DND-41 (cell line): ENCODE data around the gene PDE4D.

Experiments used
- ATAC-seq: fragments of 200-7000 bp; cut with Tn5 transposase; 3 replicates; pipeline ENCODE4 v1.9.1; 2021; ENCODE audit warnings: low read depth; ENCODE audit not compliant: insufficient read depth
- DNase-seq: peaks from one replicate; pipeline ENCODE4 v3.0.0-alpha.2; 2020
- H2AFZ ChIP-seq: 2 replicates; pipeline ENCODE4 v1.6.0; 2012; ENCODE audit warnings: low read depth, low read length
- H3K27ac ChIP-seq: 2 replicates; pipeline ENCODE4 v1.5.1; 2012; ENCODE audit warnings: low read length, inconsistent platforms
- H3K27me3 ChIP-seq: fragments of 200-600 bp; sonication (generic); 2 replicates; pipeline ENCODE4 v1.6.0; 2012; ENCODE audit warnings: low read length, mild to moderate bottlenecking, inconsistent platforms; ENCODE audit not compliant: insufficient read depth, poor library complexity
- H3K36me3 ChIP-seq: 2 replicates; pipeline ENCODE4 v1.5.1; 2012; ENCODE audit warnings: low read length, inconsistent platforms; ENCODE audit not compliant: insufficient read depth
- H3K4me1 ChIP-seq: 2 replicates; pipeline ENCODE4 v1.5.1; 2012; ENCODE audit warnings: mild to moderate bottlenecking, low read length; ENCODE audit not compliant: insufficient read depth
- H3K4me2 ChIP-seq: 2 replicates; pipeline ENCODE4 v1.6.0; 2012; ENCODE audit warnings: mild to moderate bottlenecking, moderate library complexity, low read length, inconsistent platforms; ENCODE audit not compliant: insufficient read depth
- H3K4me3 ChIP-seq, 2 experiments: fragments of 200-600 bp in 1 of 2; shearing (Covaris generic) in 1 of 2; 2 replicates each; pipeline ENCODE4 v1.5.1; 2012 to 2016; ENCODE audit warnings: inconsistent platforms in 2 of 2, low read length in 2 of 2, mild to moderate bottlenecking in 2 of 2, low read depth in 1 of 2, moderate library complexity in 1 of 2
- H3K79me2 ChIP-seq: 2 replicates; pipeline ENCODE4 v1.6.0; 2012; ENCODE audit warnings: low read length, inconsistent platforms; ENCODE audit not compliant: insufficient read depth
- H3K9ac ChIP-seq: 2 replicates; pipeline ENCODE4 v1.6.0; 2012; ENCODE audit warnings: low read depth, mild to moderate bottlenecking, inconsistent platforms, low read length, moderate library complexity
- H3K9me3 ChIP-seq: 2 replicates; pipeline ENCODE4 v1.5.1; 2012; ENCODE audit warnings: low read length, moderate library complexity, mild to moderate bottlenecking, inconsistent platforms; ENCODE audit not compliant: insufficient read depth, severe bottlenecking
- H4K20me1 ChIP-seq: 2 replicates; pipeline ENCODE4 v1.6.0; 2012; ENCODE audit warnings: low read length; ENCODE audit not compliant: insufficient read depth
- CTCF ChIP-seq: IDR thresholded peaks from 2 replicates; pipeline ENCODE4 v1.5.1; 2012; ENCODE audit warnings: borderline replicate concordance, low read length, moderate library complexity, mild to moderate bottlenecking; ENCODE audit not compliant: poor library complexity, severe bottlenecking; ENCODE audit errors: extremely low read depth
- EZH2 ChIP-seq: IDR thresholded peaks from 3 replicates; pipeline ENCODE4 v1.6.1; 2012; ENCODE audit warnings: borderline replicate concordance, low read depth, mild to moderate bottlenecking, moderate library complexity, low read length, inconsistent platforms; ENCODE audit not compliant: severe bottlenecking

PDE4D gene

DNA sequence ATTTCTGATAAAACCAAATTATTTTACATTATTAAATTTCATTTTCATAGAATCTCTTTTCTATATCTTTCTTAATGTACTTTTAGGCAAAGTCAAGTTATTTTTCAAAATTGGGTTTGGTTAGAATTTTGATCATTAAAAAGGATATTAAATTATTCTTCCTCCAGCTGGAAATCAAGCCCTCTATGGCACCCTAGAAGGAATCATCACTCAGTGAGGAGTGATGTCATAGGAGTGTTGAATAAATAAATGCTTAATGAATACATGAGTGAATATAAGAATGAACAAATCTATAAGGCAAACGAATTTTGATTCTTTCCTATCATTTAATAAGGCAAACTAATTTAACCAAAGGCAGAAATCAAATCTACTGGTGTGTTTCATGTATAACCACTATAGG is 639.9 kb downstream of the PDE4D start:
- Histone ChIP-seq H3K4me2 (no peak overlapping the region), H2AFZ (no peak overlapping the region), H3K9ac (no peak overlapping the region), H3K27ac (no peak overlapping the region), H3K27me3 (no peaks in the 10 kb centered on the region), H3K4me1 (no peaks in the 10 kb centered on the region), H3K79me2 (no peaks in the 10 kb centered on the region), H3K9me3 (no peaks in the 10 kb centered on the region), H3K36me3 (no peaks in the 10 kb centered on the region), H3K4me3 (no peak overlapping the region), H4K20me1 (no peaks in the 10 kb centered on the region)
- no peak for DNase-seq
- TF ChIP-seq CTCF = no peak
- no peak for TF ChIP-seq EZH2
- ATAC-seq = no peak

- TF ChIP-seq EZH2 (no peak), CTCF (no peak)
- ATAC-seq (no peak), DNase-seq (no peak)
- Histone ChIP-seq H4K20me1 (no peaks in the 10 kb centered on the region), H3K4me2 (no peak overlapping the region), H3K4me3 (no peak overlapping the region), H3K4me1 (no peaks in the 10 kb centered on the region), H3K79me2 (no peaks in the 10 kb centered on the region), H3K9me3 (no peaks in the 10 kb centered on the region), H2AFZ (no peak overlapping the region), H3K36me3 (no peaks in the 10 kb centered on the region), H3K27me3 (no peaks in the 10 kb centered on the region), H3K9ac (no peak overlapping the region), H3K27ac (no peak overlapping the region)
Observed at GRCh38 chr5:59251627-59252026, 641.9 kb downstream of the PDE4D start.

DNA sequence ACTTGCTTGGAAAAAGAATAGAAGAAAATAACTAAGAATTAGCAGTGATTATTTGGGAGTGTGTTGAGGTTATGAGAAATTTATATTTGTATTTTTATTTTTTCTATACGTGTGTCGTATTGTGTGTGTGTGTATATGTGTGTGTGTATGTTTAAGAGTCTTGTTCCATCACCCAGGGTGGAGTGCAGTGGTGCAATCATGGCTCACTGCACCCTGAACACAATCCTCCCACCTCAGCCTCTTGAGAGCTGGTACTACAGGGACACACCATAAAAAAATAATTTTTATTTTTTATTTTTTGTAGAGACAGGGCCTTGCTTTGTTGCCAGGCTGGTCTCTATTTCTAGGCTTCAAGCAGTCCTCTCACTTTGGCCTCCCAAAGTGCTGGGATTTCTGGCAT is 643.8 kb downstream of the PDE4D start:
- H3K9me3 ChIP-seq = no peaks in the 10 kb centered on the region
- TF ChIP-seq CTCF = no peak
- TF ChIP-seq EZH2 = no peak
- DNase-seq = no peak
- H3K27me3 ChIP-seq = no peaks in the 10 kb centered on the region
- H3K9ac ChIP-seq = no peak overlapping the region
- H3K36me3 ChIP-seq = no peaks in the 10 kb centered on the region
- H3K4me1 ChIP-seq = no peaks in the 10 kb centered on the region
- H4K20me1 ChIP-seq = no peaks in the 10 kb centered on the region
- no peak overlapping the region for H3K4me2 ChIP-seq
- no peaks in the 10 kb centered on the region for H3K79me2 ChIP-seq
- no peak overlapping the region for H3K4me3 ChIP-seq
- no peak overlapping the region for H2AFZ ChIP-seq
- H3K27ac ChIP-seq = no peak overlapping the region
- ATAC-seq = no peak

DNA sequence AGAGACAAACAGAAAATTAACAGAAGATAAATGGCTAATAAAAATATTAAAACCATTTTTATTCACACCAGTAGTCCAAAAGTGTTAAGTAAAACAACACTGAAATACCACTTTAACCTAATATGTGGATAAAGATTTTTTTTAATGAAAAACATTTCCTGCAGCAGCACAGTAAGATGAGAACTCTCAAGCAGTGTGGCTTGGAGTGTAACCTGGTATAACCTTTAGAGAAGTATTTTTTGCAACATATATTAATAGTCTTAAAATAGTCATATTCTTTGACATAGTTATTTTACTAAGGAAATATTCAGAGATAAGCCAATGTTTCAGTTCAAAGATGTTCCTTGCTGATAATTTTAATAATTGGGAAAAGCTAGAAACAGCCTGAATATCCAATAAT is 644.4 kb downstream of the PDE4D start:
- no peak overlapping the region for H3K27ac ChIP-seq
- H3K36me3 ChIP-seq = no peaks in the 10 kb centered on the region
- no peaks in the 10 kb centered on the region for H3K27me3 ChIP-seq
- no peaks in the 10 kb centered on the region for H4K20me1 ChIP-seq
- no peak overlapping the region for H3K4me2 ChIP-seq
- TF ChIP-seq EZH2 (no peak), CTCF (no peak)
- no peaks in the 10 kb centered on the region for H3K9me3 ChIP-seq
- no peak overlapping the region for H2AFZ ChIP-seq
- H3K4me1 ChIP-seq = no peaks in the 10 kb centered on the region
- ATAC-seq (no peak), DNase-seq (no peak)
- H3K79me2 ChIP-seq = no peaks in the 10 kb centered on the region
- H3K4me3 ChIP-seq = no peak overlapping the region
- no peak overlapping the region for H3K9ac ChIP-seq
